ENCODE data around the gene ESR2. TPM values are rescaled to one million over a fixed set of nuclear protein-coding genes. Genes with fewer than 3 reads are reported as not detected.

Gene ESR2
- total and polyA plus RNA-seq, 2 experiments from 2014 or later = 1.00 TPM; not detected in 1

DNA sequence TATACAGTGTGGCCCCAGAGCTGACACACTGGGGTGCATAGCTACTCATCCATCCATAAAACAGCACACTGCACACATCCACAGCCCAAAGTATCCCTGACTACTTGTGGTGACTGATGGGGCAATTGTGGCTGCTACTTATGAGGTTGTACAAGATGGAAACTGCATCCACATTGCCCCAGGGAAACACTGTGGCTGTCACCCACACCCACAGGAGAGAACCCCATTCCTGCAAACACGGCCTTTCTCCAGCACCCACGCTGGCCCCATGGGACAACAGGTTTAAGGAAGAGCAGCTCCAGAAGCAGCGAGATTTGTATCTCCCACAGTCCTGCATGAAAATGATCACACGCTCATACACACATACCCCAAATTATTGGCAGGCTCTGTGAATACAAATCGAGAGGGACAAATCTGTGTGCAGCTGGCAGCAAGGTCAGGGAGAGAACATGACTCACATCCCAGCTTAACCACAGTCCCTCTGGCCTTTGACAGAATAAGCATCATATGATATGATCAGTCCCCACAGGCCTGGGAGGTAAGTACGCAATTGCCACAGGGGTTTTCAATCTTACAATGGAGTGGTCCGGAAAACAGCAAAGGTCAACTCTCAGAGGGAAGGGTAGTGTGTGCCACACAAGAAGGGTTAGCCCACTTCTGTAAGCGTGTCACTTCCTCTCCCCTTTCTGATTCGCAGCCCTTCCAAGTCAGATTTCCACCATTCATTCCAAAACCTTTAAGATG is 61.9 kb downstream of the ESR2 start:
- Histone ChIP-seq H3K27me3 (no peaks in the 10 kb centered on the region), H3K4me3 (no peak overlapping the region), H3K4me1 (ENCODE audit: insufficient read depth) (no peaks in the 10 kb centered on the region), H2AFZ (no peak overlapping the region), H3K36me3 (replicated peaks; ENCODE audit: insufficient read depth, low read depth) (no peaks in the 10 kb centered on the region), H3K9me3 (ENCODE audit: low read depth) (no peaks in the 10 kb centered on the region), H3K27ac (no peak overlapping the region), H3K4me2 (no peak overlapping the region), H3K79me2 (no peaks in the 10 kb centered on the region), H3K9me2 (replicated peaks; ENCODE audit: insufficient read depth) (no peaks in the 10 kb centered on the region), H4K20me1 (ENCODE audit: insufficient read depth, poor library complexity, severe bottlenecking) (no peaks in the 10 kb centered on the region)
- 90% methylated on average over 9 of the region's 9 CpGs for WGBS (ENCODE audit: low lambda C conversion rate, missing lambda C conversion rate)
- TF ChIP-seq EZH2phosphoT487 (IDR thresholded peaks at IDR 0.05; ENCODE audit: low read depth, severe bottlenecking, unreplicated experiment) = no peak
- TF ChIP-seq, protein P1, sequence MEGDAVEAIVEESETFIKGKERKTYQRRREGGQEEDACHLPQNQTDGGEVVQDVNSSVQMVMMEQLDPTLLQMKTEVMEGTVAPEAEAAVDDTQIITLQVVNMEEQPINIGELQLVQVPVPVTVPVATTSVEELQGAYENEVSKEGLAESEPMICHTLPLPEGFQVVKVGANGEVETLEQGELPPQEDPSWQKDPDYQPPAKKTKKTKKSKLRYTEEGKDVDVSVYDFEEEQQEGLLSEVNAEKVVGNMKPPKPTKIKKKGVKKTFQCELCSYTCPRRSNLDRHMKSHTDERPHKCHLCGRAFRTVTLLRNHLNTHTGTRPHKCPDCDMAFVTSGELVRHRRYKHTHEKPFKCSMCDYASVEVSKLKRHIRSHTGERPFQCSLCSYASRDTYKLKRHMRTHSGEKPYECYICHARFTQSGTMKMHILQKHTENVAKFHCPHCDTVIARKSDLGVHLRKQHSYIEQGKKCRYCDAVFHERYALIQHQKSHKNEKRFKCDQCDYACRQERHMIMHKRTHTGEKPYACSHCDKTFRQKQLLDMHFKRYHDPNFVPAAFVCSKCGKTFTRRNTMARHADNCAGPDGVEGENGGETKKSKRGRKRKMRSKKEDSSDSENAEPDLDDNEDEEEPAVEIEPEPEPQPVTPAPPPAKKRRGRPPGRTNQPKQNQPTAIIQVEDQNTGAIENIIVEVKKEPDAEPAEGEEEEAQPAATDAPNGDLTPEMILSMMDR (IDR thresholded peaks at IDR 0.05; ENCODE audit: poor library complexity) = no peak
- TF ChIP-seq EZH2 (IDR thresholded peaks at IDR 0.05; ENCODE audit: borderline replicate concordance) = no peak
- DNase-seq (ENCODE audit: low spot score) = no peak

DNA sequence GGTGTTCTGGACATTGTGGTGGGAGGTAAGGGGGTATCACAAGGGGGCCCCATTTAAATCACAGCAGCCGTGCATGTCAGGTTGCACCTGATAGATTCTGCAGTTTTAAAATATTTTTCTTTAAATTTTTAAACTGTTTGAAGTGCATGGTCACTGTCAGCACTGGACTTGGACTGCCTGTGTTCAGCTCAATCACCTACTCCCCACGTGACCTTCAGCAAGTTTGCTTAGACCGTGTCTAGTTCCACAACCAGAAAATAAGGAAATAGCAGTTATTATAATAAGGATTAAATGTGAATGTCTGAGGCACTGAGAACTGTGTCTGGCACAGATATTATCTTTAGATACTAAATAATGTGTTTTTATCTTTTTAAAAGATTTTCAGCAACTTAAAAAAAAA is 64.7 kb downstream of the ESR2 start:
- H3K27me3 ChIP-seq = no peaks in the 10 kb centered on the region
- no peaks in the 10 kb centered on the region for H4K20me1 ChIP-seq (ENCODE audit: insufficient read depth, poor library complexity, severe bottlenecking)
- DNase-seq (ENCODE audit: low spot score) = no peak
- H3K36me3 ChIP-seq (replicated peaks; ENCODE audit: insufficient read depth, low read depth) = no peaks in the 10 kb centered on the region
- 91% methylated on average over 3 of the region's 3 CpGs for WGBS (ENCODE audit: low lambda C conversion rate, missing lambda C conversion rate)
- H3K9me2 ChIP-seq (replicated peaks; ENCODE audit: insufficient read depth) = no peaks in the 10 kb centered on the region
- H3K4me2 ChIP-seq = no peak overlapping the region
- no peak overlapping the region for H3K4me3 ChIP-seq
- TF ChIP-seq, protein P1 (IDR thresholded peaks at IDR 0.05; ENCODE audit: poor library complexity) = no peak
- TF ChIP-seq EZH2 (IDR thresholded peaks at IDR 0.05; ENCODE audit: borderline replicate concordance) (no peak), EZH2phosphoT487 (IDR thresholded peaks at IDR 0.05; ENCODE audit: low read depth, severe bottlenecking, unreplicated experiment) (no peak)
- H3K9me3 ChIP-seq (ENCODE audit: low read depth) = no peaks in the 10 kb centered on the region
- H3K79me2 ChIP-seq = no peaks in the 10 kb centered on the region
- no peak overlapping the region for H2AFZ ChIP-seq
- H3K27ac ChIP-seq = no peak overlapping the region
- no peaks in the 10 kb centered on the region for H3K4me1 ChIP-seq (ENCODE audit: insufficient read depth)

GRCh38 chr14:64227856-64228255 is 66.3 kb downstream of the ESR2 start:
- WGBS (ENCODE audit: low lambda C conversion rate, missing lambda C conversion rate) = 59% methylated on average over 1 of the region's 1 CpG
- TF ChIP-seq EZH2phosphoT487 (IDR thresholded peaks at IDR 0.05; ENCODE audit: low read depth, severe bottlenecking, unreplicated experiment) (no peak), EZH2 (IDR thresholded peaks at IDR 0.05; ENCODE audit: borderline replicate concordance) (no peak)

GRCh38 chr14:64225151-64225757 is 68.9 kb downstream of the ESR2 start:
- Histone ChIP-seq H3K36me3 (replicated peaks; ENCODE audit: insufficient read depth, low read depth) (no peaks in the 10 kb centered on the region), H3K27ac (no peak overlapping the region), H3K27me3 (no peaks in the 10 kb centered on the region), H3K4me3 (no peak overlapping the region), H3K4me1 (ENCODE audit: insufficient read depth) (no peaks in the 10 kb centered on the region), H2AFZ (no peak overlapping the region), H4K20me1 (ENCODE audit: insufficient read depth, poor library complexity, severe bottlenecking) (no peaks in the 10 kb centered on the region), H3K79me2 (no peaks in the 10 kb centered on the region), H3K4me2 (no peak overlapping the region), H3K9me3 (ENCODE audit: low read depth) (no peaks in the 10 kb centered on the region), H3K9me2 (replicated peaks; ENCODE audit: insufficient read depth) (no peaks in the 10 kb centered on the region)
- no peak for DNase-seq (ENCODE audit: low spot score)
- WGBS (ENCODE audit: low lambda C conversion rate, missing lambda C conversion rate) = 93% methylated on average over 10 of the region's 10 CpGs
- TF ChIP-seq, protein P1 (IDR thresholded peaks at IDR 0.05; ENCODE audit: poor library complexity) = no peak
- TF ChIP-seq EZH2phosphoT487 (IDR thresholded peaks at IDR 0.05; ENCODE audit: low read depth, severe bottlenecking, unreplicated experiment) = no peak
- TF ChIP-seq EZH2 (IDR thresholded peaks at IDR 0.05; ENCODE audit: borderline replicate concordance) = no peak

More at GRCh38 chr14:64227856-64228255, 66.3 kb downstream of the ESR2 start:
- no peak overlapping the region for H3K27ac ChIP-seq
- H2AFZ ChIP-seq = no peak overlapping the region
- no peaks in the 10 kb centered on the region for H3K4me1 ChIP-seq (ENCODE audit: insufficient read depth)
- DNase-seq (ENCODE audit: low spot score) = no peak
- H3K4me3 ChIP-seq = no peak overlapping the region
- no peaks in the 10 kb centered on the region for H4K20me1 ChIP-seq (ENCODE audit: insufficient read depth, poor library complexity, severe bottlenecking)
- no peaks in the 10 kb centered on the region for H3K27me3 ChIP-seq
- H3K79me2 ChIP-seq = no peaks in the 10 kb centered on the region
- H3K9me2 ChIP-seq (replicated peaks; ENCODE audit: insufficient read depth) = no peaks in the 10 kb centered on the region
- no peaks in the 10 kb centered on the region for H3K36me3 ChIP-seq (replicated peaks; ENCODE audit: insufficient read depth, low read depth)
- H3K9me3 ChIP-seq (ENCODE audit: low read depth) = no peaks in the 10 kb centered on the region
- no peak overlapping the region for H3K4me2 ChIP-seq

Data from hepatocyte (in vitro differentiated cells).